SK-N-MC (cell line): ENCODE results near the gene KLHL12.

Source experiments
- EZH2 ChIP-seq: fragments of 200-600 bp; sonication (generic); IDR thresholded peaks from one replicate; pipeline ENCODE4 v1.6.1; 2017; ENCODE audit warnings: antibody characterized with exemption
- POLR2AphosphoS5 ChIP-seq: IDR thresholded peaks from 2 replicates; pipeline ENCODE4 v1.6.1; 2012; ENCODE audit warnings: mild to moderate bottlenecking, low read depth, low read length, borderline replicate concordance

GRCh38 chr1:202905331-202905730 is 21.7 kb downstream of the KLHL12 start:
- TF ChIP-seq EZH2 (no peak), POLR2AphosphoS5 (no peak)
